OCI-LY7 (cell line): Measurements from ENCODE around the gene CASKIN1. TPM values are rescaled to one million over a fixed set of nuclear protein-coding genes. Genes with fewer than 3 reads are reported as not detected.
A peak's percentile ranks its signal among the peaks of the same experiment; 100 is the strongest.

Experiments
- BruUV-seq: library from RNA; stranded (reverse); fragments of 400-500 nt; replicated peaks from 2 replicates; lab custom pipeline; 2021; lab: Mats Ljungman, UMichigan
- CTCF ChIA-PET: fragments of 300-600 bp; sonication (Branson Sonifier 250); formaldehyde crosslinking; loops from one replicate; lab custom pipeline; 2022; ENCODE audit warnings: antibody characterized with exemption; ENCODE audit not compliant: unreplicated experiment; lab: Charles Lee
- POLR2A ChIA-PET: fragments of 300-600 bp; sonication (Branson Sonifier 250); formaldehyde crosslinking; loops from one replicate; lab custom pipeline; 2022; ENCODE audit warnings: antibody characterized with exemption; lab: Charles Lee
- DNase-seq: peaks from one replicate; pipeline ENCODE4 v3.0.0-alpha.2; 2015; ENCODE audit warnings: low spot score
- H2AFZ ChIP-seq: fragments of 200-600 bp; sonication (generic), shearing (Covaris generic); 2 replicates; pipeline ENCODE4 v1.6.1; 2014; ENCODE audit warnings: mild to moderate bottlenecking, antibody characterized with exemption, low read length, moderate library complexity
- H3K27ac ChIP-seq: fragments of 200-600 bp; sonication (generic); 2 replicates; pipeline ENCODE4 v1.5.1; 2014; ENCODE audit warnings: mixed run types, low read depth, mild to moderate bottlenecking, moderate library complexity, low read length, inconsistent platforms; ENCODE audit not compliant: poor library complexity, severe bottlenecking
- H3K36me3 ChIP-seq: fragments of 200-600 bp; sonication (generic); 2 replicates; pipeline ENCODE4 v1.6.1; 2014; ENCODE audit warnings: mild to moderate bottlenecking, antibody characterized with exemption, low read length, moderate library complexity, mixed read lengths; ENCODE audit not compliant: insufficient read depth
- H3K4me1 ChIP-seq: fragments of 200-600 bp; sonication (generic); 2 replicates; pipeline ENCODE4 v1.5.1; 2014; ENCODE audit warnings: mild to moderate bottlenecking, low read length; ENCODE audit not compliant: insufficient read depth, poor library complexity, severe bottlenecking
- H3K4me2 ChIP-seq: fragments of 200-600 bp; sonication (generic); 2 replicates; pipeline ENCODE4 v1.6.1; 2014; ENCODE audit warnings: mild to moderate bottlenecking, low read length
- H3K4me3 ChIP-seq: fragments of 200-600 bp; sonication (generic); 2 replicates; pipeline ENCODE4 v1.5.1; 2014; ENCODE audit warnings: mild to moderate bottlenecking, low read depth, low read length; ENCODE audit not compliant: poor library complexity, severe bottlenecking
- H3K79me2 ChIP-seq: fragments of 200-600 bp; sonication (generic); 2 replicates; pipeline ENCODE4 v1.6.1; 2016; ENCODE audit warnings: low read depth, mild to moderate bottlenecking, low read length, moderate library complexity, mixed read lengths; ENCODE audit not compliant: insufficient read depth
- H3K9me2 ChIP-seq: fragments of 200-600 bp; sonication (generic); 2 replicates; pipeline ENCODE4 v1.6.1; 2016; ENCODE audit warnings: mild to moderate bottlenecking, low read length, mixed read lengths; ENCODE audit not compliant: insufficient read depth
- H3K9me3 ChIP-seq: fragments of 200-600 bp; sonication (generic); 2 replicates; pipeline ENCODE4 v1.6.1; 2014; ENCODE audit warnings: mild to moderate bottlenecking, mixed run types, low read length, mixed read lengths
- H4K20me1 ChIP-seq: fragments of 200-600 bp; sonication (generic); 2 replicates; pipeline ENCODE4 v1.6.1; 2014; ENCODE audit warnings: mild to moderate bottlenecking, antibody characterized with exemption, low read length, moderate library complexity, mixed read lengths; ENCODE audit not compliant: insufficient read depth
- EZH2phosphoT487 ChIP-seq: fragments of 200-600 bp; sonication (generic); IDR thresholded peaks from 2 replicates; pipeline ENCODE4 v1.6.1; 2018; ENCODE audit warnings: low read depth, borderline replicate concordance, mild to moderate bottlenecking, mixed run types, antibody characterized with exemption, low read length, moderate library complexity, mixed read lengths
- intact Hi-C: fragments of 100-400 bp; cut with micrococcal nuclease; formaldehyde crosslinking; loops from one replicate; pipeline ENCODE4 v1.10.0; 2022; ENCODE audit not compliant: unreplicated experiment
- total RNA-seq, 2 experiments: library from RNA; depleted of rRNA in 1 of 2; stranded (reverse); fragments of >200 nt in 1 of 2; shearing (Covaris generic) in 1 of 2; gene quantifications; 2 replicates each; pipeline ENCODE4 v1.2.3, GENCODE V29; 2014 to 2022
- TF ChIP-seq, protein P1 (sequence below): fragments of 200-600 bp; sonication (generic); conservative IDR thresholded peaks from 2 replicates; pipeline ENCODE4 v1.5.1; 2014; ENCODE audit warnings: mild to moderate bottlenecking, antibody characterized with exemption, low read length, moderate library complexity, mixed read lengths

CASKIN1 gene
- total RNA-seq, 2 experiments from 2014 or later = 0.06 to 0.09 TPM

DNA sequence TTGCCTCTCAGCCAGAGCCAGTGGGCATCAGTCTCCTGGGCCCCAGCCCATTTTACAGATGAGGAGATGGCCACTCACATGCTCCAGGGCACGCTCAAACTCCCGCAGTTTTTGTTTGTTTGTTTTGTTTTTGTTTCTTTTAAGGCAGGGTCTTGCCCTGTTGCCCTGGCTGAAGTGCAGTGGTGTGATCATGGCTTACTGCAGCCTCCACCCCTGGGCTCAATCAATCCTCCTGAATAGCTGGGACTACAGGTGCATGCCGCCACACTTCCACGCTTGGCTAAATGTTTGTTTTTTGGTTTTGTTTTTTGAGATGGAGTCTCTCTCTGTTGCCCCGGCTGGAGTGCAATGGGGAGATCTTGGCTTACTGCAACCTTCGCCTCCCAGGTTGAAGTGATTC lies 30.5 kb upstream of the CASKIN1 start:
- intact Hi-C loops = no loop called here

DNA sequence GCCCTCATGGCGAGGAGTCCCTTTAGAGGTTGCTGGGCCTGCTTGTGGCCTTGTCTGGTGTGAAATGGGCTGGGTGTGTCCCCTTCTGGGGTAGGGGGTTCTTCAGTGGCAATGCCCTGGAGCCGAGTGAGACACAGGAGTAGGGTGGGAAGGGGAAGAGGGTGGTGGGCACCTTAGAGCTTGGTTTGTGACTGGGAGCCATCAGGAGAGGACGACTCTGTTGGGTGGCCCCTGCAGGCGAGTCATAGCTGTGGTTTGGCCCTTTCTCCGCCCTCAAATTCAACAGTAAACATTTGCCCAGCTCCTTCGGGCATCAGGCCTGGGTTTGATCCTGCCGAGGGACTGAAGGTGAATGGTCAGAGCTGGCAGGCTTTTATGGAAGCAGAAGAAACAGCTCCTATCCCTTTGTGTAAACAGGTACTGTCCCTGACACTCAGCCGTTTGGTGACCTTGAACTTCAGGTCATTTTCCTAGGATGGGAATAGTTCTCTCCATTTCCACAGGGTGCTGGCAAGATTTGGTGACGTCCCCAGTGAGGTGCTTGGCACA lies 29.9 kb upstream of the CASKIN1 start:
- TF ChIP-seq, protein P1, sequence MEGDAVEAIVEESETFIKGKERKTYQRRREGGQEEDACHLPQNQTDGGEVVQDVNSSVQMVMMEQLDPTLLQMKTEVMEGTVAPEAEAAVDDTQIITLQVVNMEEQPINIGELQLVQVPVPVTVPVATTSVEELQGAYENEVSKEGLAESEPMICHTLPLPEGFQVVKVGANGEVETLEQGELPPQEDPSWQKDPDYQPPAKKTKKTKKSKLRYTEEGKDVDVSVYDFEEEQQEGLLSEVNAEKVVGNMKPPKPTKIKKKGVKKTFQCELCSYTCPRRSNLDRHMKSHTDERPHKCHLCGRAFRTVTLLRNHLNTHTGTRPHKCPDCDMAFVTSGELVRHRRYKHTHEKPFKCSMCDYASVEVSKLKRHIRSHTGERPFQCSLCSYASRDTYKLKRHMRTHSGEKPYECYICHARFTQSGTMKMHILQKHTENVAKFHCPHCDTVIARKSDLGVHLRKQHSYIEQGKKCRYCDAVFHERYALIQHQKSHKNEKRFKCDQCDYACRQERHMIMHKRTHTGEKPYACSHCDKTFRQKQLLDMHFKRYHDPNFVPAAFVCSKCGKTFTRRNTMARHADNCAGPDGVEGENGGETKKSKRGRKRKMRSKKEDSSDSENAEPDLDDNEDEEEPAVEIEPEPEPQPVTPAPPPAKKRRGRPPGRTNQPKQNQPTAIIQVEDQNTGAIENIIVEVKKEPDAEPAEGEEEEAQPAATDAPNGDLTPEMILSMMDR = no peak
- TF ChIP-seq EZH2phosphoT487 = no peak
- Histone ChIP-seq H3K36me3 (peaks cover 41% of the 10 kb centered on the region), H3K4me1 (peaks cover 10% of the 10 kb centered on the region), H3K4me3 (no peak overlapping the region), H2AFZ (no peak overlapping the region), H3K27ac (no peak overlapping the region), H3K79me2 (peaks cover 32% of the 10 kb centered on the region), H3K9me2 (no peaks in the 10 kb centered on the region), H3K9me3 (no peaks in the 10 kb centered on the region), H3K4me2 (no peak overlapping the region), H4K20me1 (0 out of 2 replicates have a peak, but pooled peaks cover 3% of the 10 kb centered on the region)
- no TSS peak for BruUV-seq
- ChIA-PET POLR2A (no interaction called here), CTCF (interaction anchor here (0.5 kb wide), 1 partner anchor 294 kb away, joined by 4 read pairs; no protein-coding TSS in a partner anchor)
- no peak for DNase-seq
- intact Hi-C loops = no loop called here

More for the DNA sequence above, 30.5 kb upstream of the CASKIN1 start:
- Histone ChIP-seq H3K4me2 (no peak overlapping the region), H3K36me3 (peaks cover 41% of the 10 kb centered on the region), H3K9me3 (no peaks in the 10 kb centered on the region), H3K79me2 (peaks cover 32% of the 10 kb centered on the region), H3K4me3 (no peak overlapping the region), H2AFZ (no peak overlapping the region), H3K9me2 (no peaks in the 10 kb centered on the region), H3K27ac (no peak overlapping the region), H3K4me1 (peaks cover 10% of the 10 kb centered on the region), H4K20me1 (0 out of 2 replicates have a peak, but pooled peaks cover 3% of the 10 kb centered on the region)
- BruUV-seq = no TSS peak
- CTCF ChIA-PET = interaction anchor here (0.5 kb wide), 1 partner anchor 293 kb away, joined by 4 read pairs; no protein-coding TSS in a partner anchor
- TF ChIP-seq EZH2phosphoT487 = no peak
- TF ChIP-seq, protein P1 = no peak
- DNase-seq = no peak
- POLR2A ChIA-PET = no interaction called here

DNA sequence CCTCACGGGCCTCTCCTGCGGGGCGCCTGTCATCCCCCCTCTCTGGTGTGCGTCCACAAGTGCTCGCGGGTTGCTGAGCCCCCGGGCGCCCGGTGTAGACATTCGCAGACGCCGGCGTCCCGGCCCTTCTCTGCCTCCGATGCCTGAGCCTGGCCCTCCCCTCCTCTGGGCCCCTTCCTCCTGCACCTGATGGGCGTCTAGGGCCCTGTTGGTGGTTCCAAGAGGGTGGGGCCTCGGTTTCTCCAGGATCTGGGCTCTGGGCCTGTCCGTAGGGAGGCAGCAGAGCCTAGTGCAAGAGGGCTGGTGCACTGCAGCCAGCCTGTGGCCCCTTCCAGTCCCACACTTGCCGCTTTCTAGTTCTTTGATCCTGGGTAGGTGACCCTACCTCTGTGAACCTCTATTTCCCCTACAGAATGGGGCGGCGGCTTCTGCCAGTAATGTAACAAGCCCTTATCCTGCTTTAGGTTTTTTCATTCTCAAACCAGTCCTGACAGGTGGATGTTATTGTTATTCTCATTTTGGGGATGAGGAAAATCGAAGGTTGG lies 27.6 kb upstream of the CASKIN1 start:
- TF ChIP-seq, protein P1 = peak; percentile 20; the same call in 1 of the 2 replicates
- no peak for TF ChIP-seq EZH2phosphoT487
- H3K4me2 ChIP-seq = peak overlapping the region; percentile 84
- peaks cover 32% of the 10 kb centered on the region for H3K79me2 ChIP-seq
- TSS peak; percentile 66 for BruUV-seq
- peaks cover 10% of the 10 kb centered on the region for H3K4me1 ChIP-seq
- H3K9me3 ChIP-seq = no peaks in the 10 kb centered on the region
- DNase-seq = peak; percentile 57
- H3K4me3 ChIP-seq = peak overlapping the region; percentile 94
- H2AFZ ChIP-seq = peak overlapping the region; percentile 58; the same call in 1 of the 2 replicates
- H4K20me1 ChIP-seq = 0 out of 2 replicates have a peak, but pooled peaks cover 3% of the 10 kb centered on the region
- no peaks in the 10 kb centered on the region for H3K9me2 ChIP-seq
- H3K36me3 ChIP-seq = peaks cover 22% of the 10 kb centered on the region
- intact Hi-C loops = loop anchor here (1.0 to 5.0 kb wide), 4 partner anchors 9 to 72 kb away; partner anchors contain the start of genes ECI1 and MLST8
- ChIA-PET CTCF (no interaction called here), POLR2A (no interaction called here)
- peak overlapping the region; percentile 65 for H3K27ac ChIP-seq
